Ishikawa (cell line): Measurements from ENCODE around the gene FAM162A.

Source experiments
- CEBPB ChIP-seq: IDR thresholded peaks from 2 replicates; pipeline ENCODE4 v1.6.1; 2012
- CREB1 ChIP-seq: IDR thresholded peaks from 2 replicates; pipeline ENCODE4 v1.6.1; 2012; ENCODE audit warnings: low read depth
- EGR1 ChIP-seq: IDR thresholded peaks from 2 replicates; pipeline ENCODE4 v1.6.1; 2012
- EP300 ChIP-seq: IDR thresholded peaks from 2 replicates; pipeline ENCODE4 v1.6.1; 2012; ENCODE audit warnings: borderline replicate concordance
- FOXM1 ChIP-seq: IDR thresholded peaks from 2 replicates; pipeline ENCODE4 v1.6.1; 2012; ENCODE audit warnings: low read depth, borderline replicate concordance
- NFIC ChIP-seq: IDR thresholded peaks from 2 replicates; pipeline ENCODE4 v1.6.1; 2012
- RAD21 ChIP-seq: IDR thresholded peaks from 2 replicates; pipeline ENCODE4 v1.6.1; 2012; ENCODE audit warnings: low read depth
- TAF1 ChIP-seq: IDR thresholded peaks from 2 replicates; pipeline ENCODE4 v1.6.1; 2012; ENCODE audit warnings: low read depth, mild to moderate bottlenecking
- TCF12 ChIP-seq: IDR thresholded peaks from 2 replicates; pipeline ENCODE4 v1.6.1; 2012; ENCODE audit warnings: low read depth
- TEAD4 ChIP-seq: IDR thresholded peaks from 2 replicates; pipeline ENCODE4 v1.6.1; 2012
- YY1 ChIP-seq: IDR thresholded peaks from 2 replicates; pipeline ENCODE4 v1.6.1; 2012; ENCODE audit warnings: low read depth
- ZBTB7A ChIP-seq: IDR thresholded peaks from 2 replicates; pipeline ENCODE4 v1.6.1; 2012; ENCODE audit warnings: low read depth
- TF ChIP-seq, protein P1 (sequence below): IDR thresholded peaks from 2 replicates; pipeline ENCODE4 v1.6.1; 2012
- TF ChIP-seq, protein P2 (sequence below): IDR thresholded peaks from 2 replicates; pipeline ENCODE4 v1.6.1; 2012; ENCODE audit warnings: low read depth, mild to moderate bottlenecking
- TF ChIP-seq, protein P3 (sequence below): IDR thresholded peaks from 2 replicates; pipeline ENCODE4 v1.6.1; 2012

FAM162A gene

DNA sequence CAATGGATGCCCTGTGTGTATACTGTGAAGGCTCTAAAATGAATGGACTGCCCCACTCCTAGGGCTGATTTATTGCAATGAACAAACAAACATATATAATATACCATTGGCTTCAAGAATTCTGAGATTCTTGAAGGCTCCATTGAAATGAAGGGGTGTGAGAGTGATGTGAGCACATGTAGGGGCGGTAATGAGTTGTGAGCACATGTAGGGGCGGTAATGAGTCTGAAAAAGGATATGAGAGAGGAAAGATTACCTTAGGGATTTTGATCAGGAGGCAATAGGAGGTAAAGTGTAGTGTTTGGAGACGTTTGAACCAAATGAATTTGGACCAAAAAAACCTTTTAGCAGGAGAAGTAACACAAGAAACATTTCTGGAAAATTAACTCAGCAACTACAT lies 3.7 kb downstream of the FAM162A start:
- TF ChIP-seq TAF1 (no peak), NFIC (no peak), ZBTB7A (no peak), RAD21 (no peak), EP300 (no peak), TEAD4 (no peak), YY1 (no peak)
- TF ChIP-seq, protein P1, sequence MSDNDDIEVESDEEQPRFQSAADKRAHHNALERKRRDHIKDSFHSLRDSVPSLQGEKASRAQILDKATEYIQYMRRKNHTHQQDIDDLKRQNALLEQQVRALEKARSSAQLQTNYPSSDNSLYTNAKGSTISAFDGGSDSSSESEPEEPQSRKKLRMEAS, result no peak
- TF ChIP-seq, protein P2, sequence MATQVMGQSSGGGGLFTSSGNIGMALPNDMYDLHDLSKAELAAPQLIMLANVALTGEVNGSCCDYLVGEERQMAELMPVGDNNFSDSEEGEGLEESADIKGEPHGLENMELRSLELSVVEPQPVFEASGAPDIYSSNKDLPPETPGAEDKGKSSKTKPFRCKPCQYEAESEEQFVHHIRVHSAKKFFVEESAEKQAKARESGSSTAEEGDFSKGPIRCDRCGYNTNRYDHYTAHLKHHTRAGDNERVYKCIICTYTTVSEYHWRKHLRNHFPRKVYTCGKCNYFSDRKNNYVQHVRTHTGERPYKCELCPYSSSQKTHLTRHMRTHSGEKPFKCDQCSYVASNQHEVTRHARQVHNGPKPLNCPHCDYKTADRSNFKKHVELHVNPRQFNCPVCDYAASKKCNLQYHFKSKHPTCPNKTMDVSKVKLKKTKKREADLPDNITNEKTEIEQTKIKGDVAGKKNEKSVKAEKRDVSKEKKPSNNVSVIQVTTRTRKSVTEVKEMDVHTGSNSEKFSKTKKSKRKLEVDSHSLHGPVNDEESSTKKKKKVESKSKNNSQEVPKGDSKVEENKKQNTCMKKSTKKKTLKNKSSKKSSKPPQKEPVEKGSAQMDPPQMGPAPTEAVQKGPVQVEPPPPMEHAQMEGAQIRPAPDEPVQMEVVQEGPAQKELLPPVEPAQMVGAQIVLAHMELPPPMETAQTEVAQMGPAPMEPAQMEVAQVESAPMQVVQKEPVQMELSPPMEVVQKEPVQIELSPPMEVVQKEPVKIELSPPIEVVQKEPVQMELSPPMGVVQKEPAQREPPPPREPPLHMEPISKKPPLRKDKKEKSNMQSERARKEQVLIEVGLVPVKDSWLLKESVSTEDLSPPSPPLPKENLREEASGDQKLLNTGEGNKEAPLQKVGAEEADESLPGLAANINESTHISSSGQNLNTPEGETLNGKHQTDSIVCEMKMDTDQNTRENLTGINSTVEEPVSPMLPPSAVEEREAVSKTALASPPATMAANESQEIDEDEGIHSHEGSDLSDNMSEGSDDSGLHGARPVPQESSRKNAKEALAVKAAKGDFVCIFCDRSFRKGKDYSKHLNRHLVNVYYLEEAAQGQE, result no peak

DNA sequence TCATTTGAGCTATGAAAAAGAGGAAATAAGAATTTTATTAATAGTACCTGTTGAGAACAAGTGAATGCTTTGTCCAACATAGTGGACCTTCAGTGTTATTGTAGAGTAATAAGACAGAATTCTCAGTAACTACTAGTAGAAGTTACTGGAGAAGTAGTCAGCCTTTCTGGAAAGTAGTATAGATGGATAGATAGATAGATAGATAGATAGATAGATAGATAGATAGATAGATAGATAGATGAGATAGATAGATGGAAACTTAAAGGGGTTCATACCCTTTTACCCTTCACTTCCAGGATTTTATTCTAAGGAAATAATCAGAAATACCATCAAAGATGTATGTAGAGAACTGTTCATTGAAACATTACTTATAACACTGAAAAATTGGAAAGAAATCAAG lies 5.2 kb downstream of the FAM162A start:
- TF ChIP-seq TCF12, result no peak
- no peak for TF ChIP-seq EP300
- no peak for TF ChIP-seq CREB1
- no peak for TF ChIP-seq ZBTB7A
- TF ChIP-seq, protein P2, result no peak
- TF ChIP-seq FOXM1, result no peak
- no peak for TF ChIP-seq RAD21
- no peak for TF ChIP-seq YY1
- no peak for TF ChIP-seq NFIC
- no peak for TF ChIP-seq TEAD4
- TF ChIP-seq, protein P3, sequence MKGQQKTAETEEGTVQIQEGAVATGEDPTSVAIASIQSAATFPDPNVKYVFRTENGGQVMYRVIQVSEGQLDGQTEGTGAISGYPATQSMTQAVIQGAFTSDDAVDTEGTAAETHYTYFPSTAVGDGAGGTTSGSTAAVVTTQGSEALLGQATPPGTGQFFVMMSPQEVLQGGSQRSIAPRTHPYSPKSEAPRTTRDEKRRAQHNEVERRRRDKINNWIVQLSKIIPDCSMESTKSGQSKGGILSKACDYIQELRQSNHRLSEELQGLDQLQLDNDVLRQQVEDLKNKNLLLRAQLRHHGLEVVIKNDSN, result no peak
- TF ChIP-seq TAF1, result no peak
- no peak for TF ChIP-seq CEBPB
- TF ChIP-seq EGR1, result no peak

DNA sequence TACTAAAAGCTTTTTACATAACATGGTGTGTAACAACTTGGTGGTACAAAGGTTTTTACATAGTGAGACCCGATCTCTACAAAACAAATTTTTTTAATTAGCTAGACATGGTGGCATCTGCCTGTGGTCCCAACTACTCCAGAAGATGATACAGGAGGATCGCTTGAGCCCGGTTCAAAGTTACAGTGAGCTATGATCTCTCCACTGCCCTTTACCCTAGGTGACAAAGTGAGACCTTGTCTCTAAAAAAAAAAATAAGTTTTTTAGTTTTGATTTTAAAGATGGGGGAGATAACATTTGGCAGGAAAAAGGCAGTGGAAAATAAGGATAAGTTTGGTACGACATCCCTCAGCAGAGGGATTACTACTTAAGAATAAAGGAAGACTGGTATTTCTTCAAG lies 5.9 kb downstream of the FAM162A start:
- TF ChIP-seq CREB1 (no peak), TAF1 (no peak)
- TF ChIP-seq, protein P3, result no peak

DNA sequence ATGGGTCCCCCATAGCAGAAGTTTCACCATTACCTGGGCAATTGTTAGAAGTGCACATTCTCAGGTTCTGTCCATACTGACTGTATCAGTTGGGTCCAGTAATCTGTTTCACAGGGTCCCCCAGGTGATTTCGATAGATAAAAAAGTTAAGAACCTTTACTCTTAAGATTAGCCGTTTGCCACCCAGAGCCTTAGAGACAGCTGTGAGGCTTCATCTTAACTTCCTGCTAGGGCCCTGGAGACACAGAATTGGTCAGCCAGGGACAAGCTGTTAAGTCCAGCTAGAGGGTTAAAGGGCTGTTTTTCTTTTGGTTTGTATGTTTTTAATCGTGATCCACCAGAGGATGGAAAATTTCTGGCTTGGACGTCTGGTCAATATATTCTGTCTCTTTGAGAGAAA lies 6.7 kb downstream of the FAM162A start:
- TF ChIP-seq YY1 (no peak), TEAD4 (no peak), CEBPB (no peak), ZBTB7A (no peak)

DNA sequence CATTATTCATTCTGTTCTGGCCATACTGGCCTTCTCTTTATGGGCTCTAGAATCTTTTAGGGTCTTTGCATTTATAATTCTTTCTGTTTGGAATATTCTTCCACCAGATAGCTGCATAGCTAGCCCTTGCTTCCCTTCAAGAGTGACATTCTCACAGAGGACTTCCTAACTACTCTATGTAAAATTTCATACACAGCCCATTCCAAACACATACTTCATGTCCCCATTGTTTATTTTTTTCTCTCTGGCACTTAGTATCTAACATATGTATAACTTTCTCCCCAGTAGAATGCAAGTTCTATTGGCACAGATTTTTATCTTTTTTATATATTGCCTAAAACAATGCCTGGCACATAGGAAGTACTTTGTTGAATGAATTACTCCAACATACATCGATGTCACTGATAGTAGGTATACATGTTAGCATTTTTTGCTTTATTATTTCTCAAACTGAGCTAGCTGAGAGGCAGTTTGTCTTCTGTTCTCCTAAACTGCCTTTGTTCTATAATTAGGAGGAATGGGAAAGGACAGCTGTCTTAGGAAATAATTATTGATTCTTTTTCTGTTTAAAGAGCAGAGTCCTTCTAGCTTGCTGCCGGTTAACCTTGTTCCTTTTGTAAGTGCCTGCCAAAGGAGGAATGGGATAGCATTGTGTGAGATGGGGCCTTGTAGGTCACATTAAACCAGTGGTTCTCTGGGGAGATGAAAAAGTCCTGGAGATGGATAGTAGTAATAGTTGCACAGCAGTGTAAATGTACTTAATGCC lies 7.9 kb downstream of the FAM162A start:
- TF ChIP-seq ZBTB7A (no peak), CEBPB (no peak), TEAD4 (no peak), TAF1 (no peak), NFIC (no peak), CREB1 (no peak), RAD21 (no peak)
- TF ChIP-seq, protein P3, result no peak

DNA sequence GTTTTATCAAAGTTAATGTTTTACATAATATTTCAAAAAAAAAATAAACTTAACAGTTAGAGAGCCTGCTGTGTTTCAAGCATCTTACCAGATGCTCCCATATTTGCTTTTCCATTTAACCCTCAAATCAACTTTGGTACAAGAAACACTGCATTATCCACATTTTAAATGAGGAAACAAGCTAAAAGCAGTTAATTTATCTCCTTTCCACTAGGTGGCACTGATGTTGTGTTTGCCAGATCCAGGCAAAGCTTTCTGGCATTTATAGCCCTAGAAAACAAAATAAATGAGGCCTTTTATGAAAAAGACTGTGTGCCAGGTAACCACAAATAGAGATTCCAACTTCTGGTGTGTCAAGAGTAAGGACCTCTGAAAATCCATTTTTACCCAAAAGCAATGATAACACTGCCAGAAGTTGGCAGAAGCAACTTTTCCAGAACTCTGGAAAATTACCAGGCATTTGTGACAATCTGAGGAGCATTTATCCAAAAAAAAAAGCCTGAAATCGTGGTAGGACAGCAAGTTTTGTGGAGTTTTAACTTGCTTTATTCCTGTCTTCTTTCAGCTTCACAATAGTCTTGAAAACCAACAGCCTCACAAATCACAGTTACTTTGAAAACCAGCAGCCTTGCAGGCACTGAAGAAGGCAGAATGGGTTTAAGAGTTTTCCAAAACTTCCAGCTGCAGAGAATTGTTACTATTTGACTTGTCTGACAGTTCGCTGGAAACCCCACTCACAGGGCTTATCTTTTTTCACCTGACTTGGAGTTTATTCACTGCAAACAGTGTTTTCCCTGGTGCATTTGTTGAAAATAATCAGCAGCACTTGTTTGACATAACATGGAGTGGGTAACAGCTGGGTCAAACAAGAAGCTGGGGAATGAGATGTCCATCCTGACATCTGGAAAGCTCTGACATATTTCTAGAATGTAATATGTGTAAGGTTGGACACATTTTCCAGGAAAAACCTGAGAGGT lies 9.2 kb downstream of the FAM162A start:
- no peak for TF ChIP-seq ZBTB7A
- TF ChIP-seq RAD21, result peak; percentile 66
